ENCODE data around the gene FHDC1.

DNA sequence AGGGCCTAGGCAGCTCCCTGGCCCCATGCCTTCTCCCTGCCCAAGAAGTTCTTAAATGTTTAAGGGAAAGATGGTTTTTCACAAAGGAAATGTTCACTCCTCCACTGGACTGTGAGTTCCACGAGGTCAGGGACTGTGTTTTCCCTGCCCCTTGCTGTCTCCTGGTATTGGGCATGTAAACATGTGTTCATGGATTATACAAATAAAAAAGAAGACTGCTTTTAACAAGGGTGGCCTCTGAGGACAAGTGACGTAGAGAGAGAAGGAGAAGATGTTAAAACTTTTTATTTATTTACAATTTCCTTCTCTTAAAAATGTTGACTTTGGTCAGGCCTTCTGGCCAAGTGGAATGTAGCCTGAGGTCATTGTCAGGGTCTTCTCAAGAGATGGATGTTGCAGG, 66.0 kb downstream of the FHDC1 start:
- TF ChIP-seq, protein P1, sequence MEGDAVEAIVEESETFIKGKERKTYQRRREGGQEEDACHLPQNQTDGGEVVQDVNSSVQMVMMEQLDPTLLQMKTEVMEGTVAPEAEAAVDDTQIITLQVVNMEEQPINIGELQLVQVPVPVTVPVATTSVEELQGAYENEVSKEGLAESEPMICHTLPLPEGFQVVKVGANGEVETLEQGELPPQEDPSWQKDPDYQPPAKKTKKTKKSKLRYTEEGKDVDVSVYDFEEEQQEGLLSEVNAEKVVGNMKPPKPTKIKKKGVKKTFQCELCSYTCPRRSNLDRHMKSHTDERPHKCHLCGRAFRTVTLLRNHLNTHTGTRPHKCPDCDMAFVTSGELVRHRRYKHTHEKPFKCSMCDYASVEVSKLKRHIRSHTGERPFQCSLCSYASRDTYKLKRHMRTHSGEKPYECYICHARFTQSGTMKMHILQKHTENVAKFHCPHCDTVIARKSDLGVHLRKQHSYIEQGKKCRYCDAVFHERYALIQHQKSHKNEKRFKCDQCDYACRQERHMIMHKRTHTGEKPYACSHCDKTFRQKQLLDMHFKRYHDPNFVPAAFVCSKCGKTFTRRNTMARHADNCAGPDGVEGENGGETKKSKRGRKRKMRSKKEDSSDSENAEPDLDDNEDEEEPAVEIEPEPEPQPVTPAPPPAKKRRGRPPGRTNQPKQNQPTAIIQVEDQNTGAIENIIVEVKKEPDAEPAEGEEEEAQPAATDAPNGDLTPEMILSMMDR (IDR thresholded peaks at IDR 0.05) = no peak
- no peak for TF ChIP-seq POLR2A (IDR thresholded peaks at IDR 0.05)

Data from esophagus squamous epithelium (tissue), 4 donors.